Measurements from ENCODE around the gene WDR35. TPM values are rescaled to one million over a fixed set of nuclear protein-coding genes. Genes with fewer than 3 reads are reported as not detected.

Gene WDR35
- total and polyA plus RNA-seq, 2 of the 4 experiments (the other 2 are of a cell fraction) = 3.4 to 8.1 TPM

GRCh38 chr2:19973466-19973865 is 16.4 kb downstream of the WDR35 start:
- no peaks in the 10 kb centered on the region for H3K79me1 ChIP-seq (ENCODE audit: low read depth in 1 of 2, low read length in 2 of 2)
- no peak overlapping the region for H3K4ac ChIP-seq (ENCODE audit: low read depth, low read length)
- H3K14ac ChIP-seq (replicated peaks; ENCODE audit: low read depth, low read length) = no peak overlapping the region
- CTCF ChIA-PET = no interaction called here
- BruUV-seq (replicated peaks) = no TSS peak
- intact Hi-C loops (cut with micrococcal nuclease) = no loop called here
- POLR2A ChIA-PET (ENCODE audit: unreplicated experiment) = interaction anchor here (0.6 kb wide), 1 partner anchor 16 kb away, joined by 3 read pairs; the partner anchor contains the start of gene WDR35
- H3K36me3 ChIP-seq (ENCODE audit: control insufficient read depth, insufficient read depth, low read length) = peaks cover 13% of the 10 kb centered on the region
- 60% methylated on average over 1 of the region's 8 CpGs; no CpG with 5 or more reads in 1 of the 2 experiments for WGBS, 2 experiments (ENCODE audit: extremely low coverage in 2 of 2, insufficient read length in 1 of 2)
- ATAC-seq (ENCODE audit: low read depth) (no peak), DNase-seq (no peak)
- no peak overlapping the region for H3K9ac ChIP-seq (ENCODE audit: low read depth, low read length)
- dilution Hi-C loops (cut with HindIII; ENCODE audit: low sequenced_read_pairs, unreplicated experiment) = no loop called here
- in situ Hi-C loops (cut with MboI; ENCODE audit: low sequenced_read_pairs) = no loop called here
- H4K20me1 ChIP-seq (ENCODE audit: insufficient read depth, low read length) = no peaks in the 10 kb centered on the region
- no peak overlapping the region for H4K8ac ChIP-seq (ENCODE audit: low read depth in 2 of 2, low read length in 2 of 2)
- H2BK20ac ChIP-seq (ENCODE audit: low read depth, low read length) = no peak overlapping the region
- no peaks in the 10 kb centered on the region for H3K4me1 ChIP-seq (ENCODE audit: control insufficient read depth, insufficient read depth, low read length)
- H2AFZ ChIP-seq (replicated peaks; ENCODE audit: low read length, poor library complexity) = no peak overlapping the region
- H3K4me3 ChIP-seq (ENCODE audit: insufficient read depth, low read depth, low read length) = no peak overlapping the region
- H3K9me3 ChIP-seq (ENCODE audit: control insufficient read depth, insufficient read depth, low read length) = no peaks in the 10 kb centered on the region
- TF ChIP-seq FOS (IDR thresholded peaks at IDR 0.05; ENCODE audit: low read depth, low read length) (no peak), CHD1 (IDR thresholded peaks at IDR 0.05; ENCODE audit: low read depth, low read length) (no peak), BHLHE40 (IDR thresholded peaks at IDR 0.05; ENCODE audit: low read depth, low read length) (no peak), ELK1 (IDR thresholded peaks at IDR 0.05; ENCODE audit: borderline replicate concordance, low read depth, low read length) (no peak), SMC3 (IDR thresholded peaks at IDR 0.05; ENCODE audit: low read depth, low read length) (no peak), RAD21 (IDR thresholded peaks at IDR 0.05; ENCODE audit: low read length) (no peak), RCOR1 (IDR thresholded peaks at IDR 0.05; ENCODE audit: insufficient replicate concordance, low read length) (no peak), CTCF (conservative IDR thresholded peaks at IDR 0.05; ENCODE audit: low read depth, low read length) (no peak), RFX5 (IDR thresholded peaks at IDR 0.05; ENCODE audit: low read depth, low read length) (no peak), NFE2L2 (IDR thresholded peaks at IDR 0.05; ENCODE audit: low read depth, low read length) (no peak), MAZ (IDR thresholded peaks at IDR 0.05; ENCODE audit: borderline replicate concordance, low read depth, low read length) (no peak), MXI1 (IDR thresholded peaks at IDR 0.05; ENCODE audit: borderline replicate concordance, low read depth, low read length) (no peak), MAFK (IDR thresholded peaks at IDR 0.05; ENCODE audit: low read depth, low read length) (no peak), USF2 (IDR thresholded peaks at IDR 0.05; ENCODE audit: low read depth, low read length) (no peak), CEBPB (IDR thresholded peaks at IDR 0.05; ENCODE audit: low read depth, low read length) (no peak), POLR2A (IDR thresholded peaks at IDR 0.05; ENCODE audit: low read depth, low read length) (no peak)
- H2AK9ac ChIP-seq (replicated peaks; ENCODE audit: low read depth, low read length, poor library complexity) = no peak overlapping the region
- no peak overlapping the region for H3K56ac ChIP-seq (ENCODE audit: extremely low read depth, insufficient read depth, low read length)
- H4K91ac ChIP-seq (ENCODE audit: insufficient read depth, low read depth, low read length) = no peak overlapping the region
- no peak overlapping the region for H3K23ac ChIP-seq (ENCODE audit: low read depth, low read length)
- H3K27me3 ChIP-seq (ENCODE audit: control insufficient read depth, insufficient read depth, low read length) = no peaks in the 10 kb centered on the region
- no peak overlapping the region for H3K27ac ChIP-seq (ENCODE audit: insufficient read depth, low read length)
- no peak overlapping the region for H2BK15ac ChIP-seq (ENCODE audit: low read depth, low read length)
- H2BK5ac ChIP-seq (ENCODE audit: low read depth, low read length, poor library complexity, severe bottlenecking) = no peak overlapping the region
- no peak overlapping the region for H3K18ac ChIP-seq (ENCODE audit: low read depth, low read length)
- H4K5ac ChIP-seq (ENCODE audit: low read depth, low read length) = no peak overlapping the region
- H3K4me2 ChIP-seq (ENCODE audit: low read depth, low read length) = no peak overlapping the region
- H3K9me1 ChIP-seq (ENCODE audit: insufficient read depth, low read length) = no peaks in the 10 kb centered on the region
- no peak overlapping the region for H2BK120ac ChIP-seq (ENCODE audit: low read depth, low read length)
- H2AK5ac ChIP-seq (ENCODE audit: low read depth, low read length) = no peak overlapping the region
